Inflammatory macrophage (primary cell): ENCODE data around the gene GJA8.
"Not testable (repeated sequence)": the region's sequence is repeated elsewhere in the genome, so short reads cannot be mapped to it uniquely, and the experiment has no call there.

Source experiments
- DNase-seq, 2 donors: peaks; one replicate each; pipeline ENCODE4 v3.0.0-alpha.2; 2020 to 2022
- total RNA-seq, 18 experiments: gene quantifications; one replicate each; lab custom pipeline; 2026; ENCODE audit warnings: mixed read lengths in 6 of 18, inconsistent platforms in 2 of 18; lab: John Stamatoyannopoulos, UW

The GJA8 gene
- total RNA-seq = 0 to 0.10 (median 0) reads per million in 18 experiments

GRCh38 chr1:147902253-147902845 is at the start of gene GJA8:
GJA8 (plus strand) TSS chr1:147902795; CDS start chr1:147907956, 5,161 bp downstream.
- no peak for DNase-seq

- DNase-seq = no peak
Measured at GRCh38 chr1:147853391-147853790, 49.2 kb upstream of the GJA8 start.

GRCh38 chr1:147854989-147855388 is 47.6 kb upstream of the GJA8 start:
- not testable (repeated sequence) for DNase-seq

- DNase-seq = not testable (repeated sequence)
Measured at GRCh38 chr1:147855996-147856395, 46.6 kb upstream of the GJA8 start.

- not testable (repeated sequence) for DNase-seq
Measured at GRCh38 chr1:147867204-147867603, 35.4 kb upstream of the GJA8 start.

- DNase-seq = no peak
Measured at GRCh38 chr1:147878022-147878421, 24.6 kb upstream of the GJA8 start.

- DNase-seq = no peak
Measured at GRCh38 chr1:147879911-147880310, 22.7 kb upstream of the GJA8 start.

GRCh38 chr1:147882535-147882934 is 20.1 kb upstream of the GJA8 start:
- DNase-seq = no peak

- peak; percentile 63 to 80 for DNase-seq
Measured at GRCh38 chr1:147890177-147890790, 12.3 kb upstream of the GJA8 start.

GRCh38 chr1:147891088-147891487 is 11.5 kb upstream of the GJA8 start:
- DNase-seq = no peak

- DNase-seq = peak in 1 of 2 donors; percentile 16
Measured at GRCh38 chr1:147892216-147892615, 10.4 kb upstream of the GJA8 start.

GRCh38 chr1:147892731-147893214 is 9.8 kb upstream of the GJA8 start:
- DNase-seq = peak; percentile 52 to 59

GRCh38 chr1:147895123-147895522 is 7.5 kb upstream of the GJA8 start:
- no peak for DNase-seq

- DNase-seq = no peak
Measured at GRCh38 chr1:147897029-147897752, 5.4 kb upstream of the GJA8 start.

GRCh38 chr1:147897789-147898188 is 4.8 kb upstream of the GJA8 start:
- DNase-seq = no peak

GRCh38 chr1:147904726-147905125 is 2.1 kb downstream of the GJA8 start:
- no peak for DNase-seq

GRCh38 chr1:147907786-147908509 is 5.4 kb downstream of the GJA8 start:
- no peak for DNase-seq

GRCh38 chr1:147912553-147912952 is 10.0 kb downstream of the GJA8 start:
- no peak for DNase-seq

- no peak for DNase-seq
Measured at GRCh38 chr1:147913362-147913942, 10.9 kb downstream of the GJA8 start.

- DNase-seq = peak; percentile 20 to 37
Measured at GRCh38 chr1:147919896-147920295, 17.3 kb downstream of the GJA8 start.

- DNase-seq = no peak
Measured at GRCh38 chr1:147924813-147925212, 22.2 kb downstream of the GJA8 start.

GRCh38 chr1:147927215-147927614 is 24.6 kb downstream of the GJA8 start:
- DNase-seq = not testable (repeated sequence)
